ENCODE results near the gene RPL18A. TPM values are rescaled to one million over a fixed set of nuclear protein-coding genes. Genes with fewer than 3 reads are reported as not detected.

Gene RPL18A
- total RNA-seq, 1 experiment from 2014 or later = 3,250 TPM

DNA sequence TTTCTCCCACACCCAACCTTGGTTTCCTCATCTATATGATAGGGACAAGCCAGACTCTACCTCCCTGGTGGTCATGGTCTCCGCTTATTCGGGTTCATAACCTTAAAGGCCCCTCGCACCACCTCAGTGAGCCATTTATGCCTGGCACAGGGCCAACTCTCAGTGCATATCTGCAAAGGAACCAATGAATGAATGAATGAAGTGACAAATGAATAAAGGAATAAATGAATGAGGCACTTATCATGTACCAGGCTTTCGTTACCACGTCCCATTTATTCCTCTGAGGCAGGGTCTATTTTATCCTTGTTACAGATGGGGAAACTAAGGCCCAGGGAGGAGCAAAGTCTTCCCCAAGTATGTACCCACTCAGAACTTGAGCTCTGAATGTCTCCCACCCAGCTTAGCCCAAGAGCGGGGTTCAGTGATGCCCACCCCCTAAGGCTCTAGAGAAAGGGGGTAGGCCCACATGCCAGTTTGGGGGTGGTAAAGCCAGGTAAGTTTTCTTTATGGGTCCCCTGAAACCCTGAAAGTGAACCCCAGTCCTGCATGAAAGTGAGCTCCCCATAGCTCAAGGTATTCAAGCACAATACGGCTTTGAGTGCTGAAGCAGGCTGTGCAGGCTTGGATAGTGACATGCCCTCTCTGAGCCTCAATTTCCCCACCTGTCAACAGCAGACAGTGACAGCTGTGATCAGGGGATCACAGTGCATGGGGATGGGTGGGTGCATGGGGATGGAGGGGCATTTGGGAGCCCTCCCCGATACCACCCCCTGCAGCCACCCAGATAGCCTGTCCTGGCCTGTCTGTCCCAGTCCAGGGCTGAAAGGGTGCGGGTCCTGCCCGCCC, 11.5 kb downstream of the RPL18A start:
- H3K27me3 Mint-ChIP-seq (ENCODE audit: insufficient read depth, unreplicated experiment) = no peaks in the 10 kb centered on the region
- peaks cover 11% of the 10 kb centered on the region for H3K36me3 Mint-ChIP-seq (ENCODE audit: insufficient read depth, unreplicated experiment)
- H3K4me1 Mint-ChIP-seq (ENCODE audit: insufficient read depth, unreplicated experiment) = no peaks in the 10 kb centered on the region
- intact Hi-C loops (cut with micrococcal nuclease) = no loop called here
- H3K27ac Mint-ChIP-seq (ENCODE audit: low read depth, unreplicated experiment) = no peak overlapping the region
- ChIA-PET POLR2A (interaction anchor here (0.9 to 5.2 kb wide), 3 partner anchors 11 to 60 kb away, joined by 3 to 71 read pairs (median 17); partner anchors contain the start of genes CCDC124 and RPL18A), CTCF (interaction anchor here (0.6 to 5.3 kb wide), 14 partner anchors 8 to 235 kb away, joined by 3 to 90 read pairs (median 6); partner anchors contain the start of genes CCDC124 and RPL18A)
- peak; percentile 8 for DNase-seq (ENCODE audit: unreplicated experiment)
- H3K9me3 Mint-ChIP-seq (ENCODE audit: unreplicated experiment) = no peaks in the 10 kb centered on the region
- H3K4me3 Mint-ChIP-seq (ENCODE audit: unreplicated experiment) = no peak overlapping the region
- TF ChIP-seq, protein P1, sequence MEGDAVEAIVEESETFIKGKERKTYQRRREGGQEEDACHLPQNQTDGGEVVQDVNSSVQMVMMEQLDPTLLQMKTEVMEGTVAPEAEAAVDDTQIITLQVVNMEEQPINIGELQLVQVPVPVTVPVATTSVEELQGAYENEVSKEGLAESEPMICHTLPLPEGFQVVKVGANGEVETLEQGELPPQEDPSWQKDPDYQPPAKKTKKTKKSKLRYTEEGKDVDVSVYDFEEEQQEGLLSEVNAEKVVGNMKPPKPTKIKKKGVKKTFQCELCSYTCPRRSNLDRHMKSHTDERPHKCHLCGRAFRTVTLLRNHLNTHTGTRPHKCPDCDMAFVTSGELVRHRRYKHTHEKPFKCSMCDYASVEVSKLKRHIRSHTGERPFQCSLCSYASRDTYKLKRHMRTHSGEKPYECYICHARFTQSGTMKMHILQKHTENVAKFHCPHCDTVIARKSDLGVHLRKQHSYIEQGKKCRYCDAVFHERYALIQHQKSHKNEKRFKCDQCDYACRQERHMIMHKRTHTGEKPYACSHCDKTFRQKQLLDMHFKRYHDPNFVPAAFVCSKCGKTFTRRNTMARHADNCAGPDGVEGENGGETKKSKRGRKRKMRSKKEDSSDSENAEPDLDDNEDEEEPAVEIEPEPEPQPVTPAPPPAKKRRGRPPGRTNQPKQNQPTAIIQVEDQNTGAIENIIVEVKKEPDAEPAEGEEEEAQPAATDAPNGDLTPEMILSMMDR (IDR thresholded peaks at IDR 0.05; ENCODE audit: unreplicated experiment) = no peak
- BruUV-seq (replicated peaks) = no TSS peak

GRCh38 chr19:17871878-17872250, 12.2 kb downstream of the RPL18A start, which contains the start of gene SLC5A5:
Gene SLC5A5, plus strand, starts transcription at chr19:17871945. Its CDS starts 375 bp downstream, at chr19:17872320.
- Mint-ChIP-seq H3K9me3 (ENCODE audit: unreplicated experiment) (no peaks in the 10 kb centered on the region), H3K4me1 (ENCODE audit: insufficient read depth, unreplicated experiment) (no peaks in the 10 kb centered on the region), H3K36me3 (ENCODE audit: insufficient read depth, unreplicated experiment) (peaks cover 8% of the 10 kb centered on the region), H3K27me3 (ENCODE audit: insufficient read depth, unreplicated experiment) (no peaks in the 10 kb centered on the region), H3K27ac (ENCODE audit: low read depth, unreplicated experiment) (no peak within 1 kb of the TSS), H3K4me3 (ENCODE audit: unreplicated experiment) (no peak within 1 kb of the TSS)
- ChIA-PET POLR2A (interaction anchor here (3.9 to 5.2 kb wide), 2 partner anchors 12 to 60 kb away, joined by 17 to 71 read pairs; partner anchors contain the start of genes CCDC124 and RPL18A), CTCF (interaction anchor here (0.6 to 5.3 kb wide), 8 partner anchors 12 to 234 kb away, joined by 3 to 90 read pairs (median 11); partner anchors contain the start of genes CCDC124 and RPL18A)
- intact Hi-C loops (cut with micrococcal nuclease) = no loop called here
- no TSS peak for BruUV-seq (replicated peaks)
- TF ChIP-seq, protein P1 (IDR thresholded peaks at IDR 0.05; ENCODE audit: unreplicated experiment) = no peak
- DNase-seq (ENCODE audit: unreplicated experiment) = no peak

GRCh38 chr19:17872251-17873001, 12.7 kb downstream of the RPL18A start:
- ChIA-PET POLR2A (interaction anchor here (3.9 to 5.2 kb wide), 2 partner anchors 12 to 59 kb away, joined by 17 to 71 read pairs; partner anchors contain the start of genes CCDC124 and RPL18A), CTCF (interaction anchor here (1.1 to 5.3 kb wide), 6 partner anchors 12 to 123 kb away, joined by 3 to 90 read pairs (median 12); partner anchors contain the start of genes CCDC124 and RPL18A)
- Mint-ChIP-seq H3K4me1 (ENCODE audit: insufficient read depth, unreplicated experiment) (no peaks in the 10 kb centered on the region), H3K27me3 (ENCODE audit: insufficient read depth, unreplicated experiment) (no peaks in the 10 kb centered on the region), H3K4me3 (ENCODE audit: unreplicated experiment) (no peak overlapping the region), H3K9me3 (ENCODE audit: unreplicated experiment) (no peaks in the 10 kb centered on the region), H3K27ac (ENCODE audit: low read depth, unreplicated experiment) (no peak overlapping the region), H3K36me3 (ENCODE audit: insufficient read depth, unreplicated experiment) (peaks cover 7% of the 10 kb centered on the region)
- intact Hi-C loops (cut with micrococcal nuclease) = no loop called here
- TF ChIP-seq, protein P1 (IDR thresholded peaks at IDR 0.05; ENCODE audit: unreplicated experiment) = no peak
- BruUV-seq (replicated peaks) = no TSS peak
- no peak for DNase-seq (ENCODE audit: unreplicated experiment)

All from MCF 10A (cell line).